ENCODE data around the gene ACR. TPM values are rescaled to one million over a fixed set of nuclear protein-coding genes. Genes with fewer than 3 reads are reported as not detected.
A peak's percentile ranks its signal among the peaks of the same experiment; 100 is the strongest.

ACR gene
- total RNA-seq, 1 donor: 1.4 TPM

DNA sequence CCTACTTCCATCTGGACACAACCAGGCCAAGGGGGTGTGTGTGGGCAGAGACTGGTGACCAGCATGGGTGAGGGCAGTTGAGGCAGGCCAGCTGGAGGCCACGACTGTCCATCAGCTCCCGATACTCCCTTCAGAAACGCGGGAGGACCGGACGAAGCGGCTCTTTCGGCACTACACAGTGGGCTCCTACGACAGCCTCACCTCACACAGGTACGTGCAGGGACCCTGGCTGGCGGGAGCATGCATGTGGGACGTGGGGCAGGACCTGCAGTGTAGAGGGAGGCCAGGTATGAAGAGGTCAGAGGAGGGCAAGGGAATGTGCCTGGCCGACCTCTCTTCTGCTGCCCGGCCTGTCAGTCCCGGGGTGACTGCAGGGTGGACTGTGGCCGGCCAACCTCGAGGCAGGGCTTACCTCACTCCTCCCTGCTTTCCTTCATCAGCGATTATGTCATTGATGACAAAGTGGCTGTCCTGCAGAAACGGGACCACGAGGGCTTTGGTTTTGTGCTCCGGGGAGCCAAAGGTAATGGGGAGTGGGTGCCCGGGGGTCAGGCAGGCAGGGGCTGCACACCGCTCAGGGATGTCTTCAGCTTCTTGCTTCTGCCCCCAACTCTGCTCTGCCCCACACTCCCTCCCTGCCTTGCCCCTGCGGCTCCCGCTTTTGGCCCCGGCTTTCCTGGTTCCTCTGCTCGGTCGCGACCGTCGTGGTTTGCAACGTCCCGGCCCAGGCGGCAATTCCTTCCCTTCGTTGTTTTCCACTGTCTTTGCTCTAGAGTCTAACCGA lies 34.1 kb upstream of the ACR start:
- Histone ChIP-seq H3K27ac (ENCODE audit: low read depth, low read length) (no peak overlapping the region), H3K27me3 (ENCODE audit: insufficient read depth, low read length) (no peaks in the 10 kb centered on the region), H2AFZ (ENCODE audit: low read length) (no peak overlapping the region), H3K4me3 (ENCODE audit: insufficient read depth, low read length) (no peak overlapping the region), H3K79me2 (ENCODE audit: insufficient read depth, low read length) (no peaks in the 10 kb centered on the region), H3K36me3 (ENCODE audit: insufficient read depth, low read length) (no peaks in the 10 kb centered on the region), H3K4me2 (ENCODE audit: insufficient read depth, low read length) (no peak overlapping the region), H3K9me3 (ENCODE audit: low read depth, low read length) (no peaks in the 10 kb centered on the region), H3K4me1 (ENCODE audit: insufficient read depth, low read length) (no peaks in the 10 kb centered on the region), H4K20me1 (ENCODE audit: insufficient read depth, low read length) (no peaks in the 10 kb centered on the region)
- DNase-seq (ENCODE audit: insufficient read length, low spot score, missing footprints): peak; percentile 85
- TF ChIP-seq, protein P1, sequence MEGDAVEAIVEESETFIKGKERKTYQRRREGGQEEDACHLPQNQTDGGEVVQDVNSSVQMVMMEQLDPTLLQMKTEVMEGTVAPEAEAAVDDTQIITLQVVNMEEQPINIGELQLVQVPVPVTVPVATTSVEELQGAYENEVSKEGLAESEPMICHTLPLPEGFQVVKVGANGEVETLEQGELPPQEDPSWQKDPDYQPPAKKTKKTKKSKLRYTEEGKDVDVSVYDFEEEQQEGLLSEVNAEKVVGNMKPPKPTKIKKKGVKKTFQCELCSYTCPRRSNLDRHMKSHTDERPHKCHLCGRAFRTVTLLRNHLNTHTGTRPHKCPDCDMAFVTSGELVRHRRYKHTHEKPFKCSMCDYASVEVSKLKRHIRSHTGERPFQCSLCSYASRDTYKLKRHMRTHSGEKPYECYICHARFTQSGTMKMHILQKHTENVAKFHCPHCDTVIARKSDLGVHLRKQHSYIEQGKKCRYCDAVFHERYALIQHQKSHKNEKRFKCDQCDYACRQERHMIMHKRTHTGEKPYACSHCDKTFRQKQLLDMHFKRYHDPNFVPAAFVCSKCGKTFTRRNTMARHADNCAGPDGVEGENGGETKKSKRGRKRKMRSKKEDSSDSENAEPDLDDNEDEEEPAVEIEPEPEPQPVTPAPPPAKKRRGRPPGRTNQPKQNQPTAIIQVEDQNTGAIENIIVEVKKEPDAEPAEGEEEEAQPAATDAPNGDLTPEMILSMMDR (IDR thresholded peaks at IDR 0.05; ENCODE audit: extremely low read depth, low read depth, low read length): no peak

DNA sequence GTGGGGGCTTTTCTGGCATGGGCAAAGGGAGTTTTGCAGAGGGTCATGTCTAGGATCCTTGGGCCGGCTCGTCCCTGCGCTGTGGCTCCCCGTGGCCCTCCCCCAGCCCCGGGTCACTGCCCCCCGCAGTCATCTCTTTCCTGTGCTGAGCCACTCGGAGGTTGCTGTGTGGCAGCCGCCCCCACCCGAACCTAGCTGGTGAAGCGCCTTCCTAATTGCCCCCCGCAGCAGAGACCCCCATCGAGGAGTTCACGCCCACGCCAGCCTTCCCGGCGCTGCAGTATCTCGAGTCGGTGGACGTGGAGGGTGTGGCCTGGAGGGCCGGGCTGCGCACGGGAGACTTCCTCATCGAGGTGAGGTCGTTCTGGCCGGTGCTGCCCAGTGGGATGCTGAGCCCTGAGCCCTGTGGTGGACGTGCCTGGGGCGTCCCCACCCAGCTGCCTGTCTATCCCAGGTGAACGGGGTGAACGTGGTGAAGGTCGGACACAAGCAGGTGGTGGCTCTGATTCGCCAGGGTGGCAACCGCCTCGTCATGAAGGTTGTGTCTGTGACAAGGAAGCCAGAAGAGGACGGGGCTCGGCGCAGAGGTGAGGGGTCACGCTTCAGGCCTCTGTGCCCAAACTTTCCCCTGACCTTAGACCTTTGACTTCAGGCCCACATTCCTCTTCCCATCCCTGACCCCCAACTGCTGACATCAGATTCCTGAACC lies 33.3 kb upstream of the ACR start:
- Histone ChIP-seq H3K27ac (ENCODE audit: low read depth, low read length) (no peak overlapping the region), H3K9me3 (ENCODE audit: low read depth, low read length) (no peaks in the 10 kb centered on the region), H3K36me3 (ENCODE audit: insufficient read depth, low read length) (no peaks in the 10 kb centered on the region), H3K4me2 (ENCODE audit: insufficient read depth, low read length) (no peak overlapping the region), H4K20me1 (ENCODE audit: insufficient read depth, low read length) (no peaks in the 10 kb centered on the region), H3K4me3 (ENCODE audit: insufficient read depth, low read length) (no peak overlapping the region), H3K4me1 (ENCODE audit: insufficient read depth, low read length) (no peaks in the 10 kb centered on the region), H2AFZ (ENCODE audit: low read length) (no peak overlapping the region), H3K79me2 (ENCODE audit: insufficient read depth, low read length) (no peaks in the 10 kb centered on the region), H3K27me3 (ENCODE audit: insufficient read depth, low read length) (no peaks in the 10 kb centered on the region)
- TF ChIP-seq, protein P1 (IDR thresholded peaks at IDR 0.05; ENCODE audit: extremely low read depth, low read depth, low read length): no peak
- peak; percentile 62 for DNase-seq (ENCODE audit: insufficient read length, low spot score, missing footprints)

DNA sequence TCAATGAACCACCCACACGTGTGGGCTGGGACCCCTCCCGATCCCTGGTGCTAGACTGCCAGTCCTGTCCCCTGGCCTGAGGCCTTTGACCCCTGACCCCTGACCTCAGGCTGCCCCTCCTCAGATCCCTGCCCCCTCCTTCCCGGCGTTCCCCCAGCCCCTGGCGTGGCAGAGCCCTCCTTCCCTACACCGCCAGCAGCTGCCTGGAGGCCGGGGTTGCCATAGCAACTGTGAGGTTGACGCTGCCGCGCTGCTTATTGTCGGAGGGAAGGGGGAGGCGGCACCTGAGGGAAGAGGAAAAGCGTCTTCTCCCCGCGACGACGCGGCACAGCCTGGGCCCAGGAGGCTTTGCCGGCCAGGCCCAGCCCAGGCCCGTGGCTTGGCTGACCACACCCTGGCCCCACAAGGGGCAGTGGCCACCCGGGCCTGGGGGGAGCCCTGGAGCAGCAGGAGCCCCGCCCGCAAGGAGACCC lies 32.7 kb upstream of the ACR start:
- H3K4me3 ChIP-seq (ENCODE audit: insufficient read depth, low read length): no peak overlapping the region
- no peaks in the 10 kb centered on the region for H3K4me1 ChIP-seq (ENCODE audit: insufficient read depth, low read length)
- peak; percentile 60 for DNase-seq (ENCODE audit: insufficient read length, low spot score, missing footprints)
- no peak overlapping the region for H3K4me2 ChIP-seq (ENCODE audit: insufficient read depth, low read length)
- TF ChIP-seq, protein P1 (IDR thresholded peaks at IDR 0.05; ENCODE audit: extremely low read depth, low read depth, low read length): no peak
- H3K27ac ChIP-seq (ENCODE audit: low read depth, low read length): no peak overlapping the region
- H2AFZ ChIP-seq (ENCODE audit: low read length): no peak overlapping the region
- no peaks in the 10 kb centered on the region for H3K36me3 ChIP-seq (ENCODE audit: insufficient read depth, low read length)
- no peaks in the 10 kb centered on the region for H3K9me3 ChIP-seq (ENCODE audit: low read depth, low read length)
- H4K20me1 ChIP-seq (ENCODE audit: insufficient read depth, low read length): no peaks in the 10 kb centered on the region
- H3K79me2 ChIP-seq (ENCODE audit: insufficient read depth, low read length): no peaks in the 10 kb centered on the region
- H3K27me3 ChIP-seq (ENCODE audit: insufficient read depth, low read length): no peaks in the 10 kb centered on the region

DNA sequence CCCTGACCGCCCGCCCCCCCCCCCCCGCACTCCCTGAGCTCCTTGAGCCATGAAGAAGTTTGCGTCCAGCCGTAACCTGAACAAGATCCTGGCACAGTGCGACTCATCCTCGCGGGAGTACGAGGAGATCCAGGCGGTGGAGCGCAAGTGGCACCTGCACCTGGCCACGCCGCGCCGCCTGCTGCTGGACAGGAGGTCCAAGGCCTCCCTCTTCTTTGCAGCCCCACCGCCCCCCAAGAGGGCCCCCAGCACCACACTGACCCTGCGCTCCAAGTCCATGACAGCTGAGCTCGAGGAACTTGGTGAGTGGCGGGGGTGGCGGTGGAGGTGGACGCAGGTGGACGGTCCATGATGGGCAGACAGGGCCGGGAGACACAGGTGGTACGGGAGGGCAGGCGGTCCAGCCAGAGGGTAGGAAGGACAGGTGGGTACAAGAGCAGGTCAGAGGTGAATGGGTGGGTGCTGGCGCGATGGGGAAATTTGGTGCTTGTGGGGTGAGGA lies 32.1 kb upstream of the ACR start:
- TF ChIP-seq, protein P1 (IDR thresholded peaks at IDR 0.05; ENCODE audit: extremely low read depth, low read depth, low read length): no peak
- no peaks in the 10 kb centered on the region for H3K27me3 ChIP-seq (ENCODE audit: insufficient read depth, low read length)
- no peaks in the 10 kb centered on the region for H3K9me3 ChIP-seq (ENCODE audit: low read depth, low read length)
- H3K79me2 ChIP-seq (ENCODE audit: insufficient read depth, low read length): no peaks in the 10 kb centered on the region
- H3K4me1 ChIP-seq (ENCODE audit: insufficient read depth, low read length): no peaks in the 10 kb centered on the region
- H3K36me3 ChIP-seq (ENCODE audit: insufficient read depth, low read length): no peaks in the 10 kb centered on the region
- H3K4me2 ChIP-seq (ENCODE audit: insufficient read depth, low read length): no peak overlapping the region
- H4K20me1 ChIP-seq (ENCODE audit: insufficient read depth, low read length): no peaks in the 10 kb centered on the region
- H2AFZ ChIP-seq (ENCODE audit: low read length): no peak overlapping the region
- H3K4me3 ChIP-seq (ENCODE audit: insufficient read depth, low read length): no peak overlapping the region
- peak; percentile 81 for DNase-seq (ENCODE audit: insufficient read length, low spot score, missing footprints)
- no peak overlapping the region for H3K27ac ChIP-seq (ENCODE audit: low read depth, low read length)
